ENCODE measurements around the gene BMPR1B.

BMPR1B gene

DNA sequence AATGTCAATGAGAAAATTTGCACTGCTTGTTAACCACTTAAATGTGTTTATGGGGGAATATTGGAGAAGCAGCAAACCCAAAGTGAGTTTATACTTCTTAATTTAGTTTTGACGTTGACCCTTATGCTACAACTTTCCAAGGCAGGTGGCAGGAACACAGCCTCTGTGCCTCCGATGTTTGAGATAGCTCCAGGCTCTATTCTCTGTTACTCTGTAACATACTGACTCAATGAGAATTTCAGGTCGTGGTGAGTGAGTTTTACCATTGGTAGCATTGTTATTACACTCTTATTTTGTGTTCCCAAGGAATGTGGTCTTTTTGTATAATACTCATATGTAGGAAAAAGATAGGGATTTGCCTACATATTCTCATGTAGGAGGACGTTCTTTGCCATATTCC lies 210.7 kb downstream of the BMPR1B start:
- no peak for DNase-seq

DNA sequence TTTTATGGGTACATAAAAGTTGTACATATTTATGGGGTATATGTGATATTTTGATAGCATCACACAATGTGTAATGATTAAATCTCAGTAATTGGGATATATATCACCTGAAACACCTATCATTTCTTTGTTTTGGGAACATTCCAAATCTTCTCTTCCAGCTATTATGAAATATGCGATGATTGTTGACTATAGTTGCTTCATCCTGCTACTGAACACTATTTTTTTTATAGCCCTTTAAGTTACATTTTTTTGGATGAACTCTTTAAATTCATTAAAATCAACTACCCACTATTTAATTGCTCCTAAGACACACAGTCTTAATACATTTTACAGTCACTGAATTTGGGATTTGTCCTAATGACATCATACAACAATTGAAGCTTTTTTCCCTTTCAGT lies 212.9 kb downstream of the BMPR1B start:
- DNase-seq = no peak

DNA sequence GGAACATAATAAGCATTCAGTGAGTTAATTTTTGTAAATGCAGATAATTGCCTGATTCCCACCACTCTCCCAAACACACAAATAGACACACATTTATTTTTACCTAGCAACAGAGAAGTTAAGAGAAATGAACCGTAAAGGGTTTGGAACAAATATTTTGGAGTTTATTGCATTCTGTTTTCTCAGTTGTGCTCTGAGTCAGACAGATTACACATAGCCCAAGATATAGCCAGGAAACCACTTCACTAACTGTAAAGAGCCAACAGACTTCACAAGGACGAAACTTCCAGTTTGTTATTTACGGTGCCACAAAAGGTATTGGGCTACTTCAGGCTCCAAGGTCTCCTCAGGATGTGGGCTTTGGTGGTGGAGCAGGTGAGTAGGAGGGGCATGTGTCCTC lies 217.0 kb downstream of the BMPR1B start:
- no peak for DNase-seq

DNA sequence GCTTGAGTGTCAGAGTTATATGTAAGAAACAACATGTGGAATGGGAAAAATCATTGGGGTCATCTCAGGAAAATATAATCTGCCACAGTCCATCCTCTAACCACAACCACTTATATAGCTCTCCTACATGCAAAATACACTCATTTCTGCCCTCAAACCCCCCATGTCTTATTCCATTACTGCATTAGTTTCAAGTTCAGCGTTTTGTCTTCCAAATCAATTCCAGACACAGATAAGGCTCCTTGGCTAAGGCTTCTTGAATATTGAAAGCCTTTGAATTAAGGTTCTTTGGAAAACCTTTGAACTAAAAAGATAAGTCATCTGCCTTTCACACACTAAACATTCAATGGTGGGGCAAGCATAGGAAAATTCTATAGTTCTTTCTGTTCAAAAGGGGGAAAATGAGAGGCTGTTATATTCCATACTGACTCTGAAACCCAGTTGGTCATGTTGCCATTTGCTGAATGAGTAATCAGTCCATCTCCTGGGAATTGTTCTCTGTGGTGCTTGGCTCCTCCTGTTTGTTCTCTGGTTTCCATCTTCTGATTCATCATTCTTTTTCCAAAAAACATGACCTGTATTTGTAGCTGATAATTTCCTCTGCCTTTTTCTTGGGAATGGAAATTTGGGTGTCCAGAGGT lies 218.7 kb downstream of the BMPR1B start:
- DNase-seq = no peak

DNA sequence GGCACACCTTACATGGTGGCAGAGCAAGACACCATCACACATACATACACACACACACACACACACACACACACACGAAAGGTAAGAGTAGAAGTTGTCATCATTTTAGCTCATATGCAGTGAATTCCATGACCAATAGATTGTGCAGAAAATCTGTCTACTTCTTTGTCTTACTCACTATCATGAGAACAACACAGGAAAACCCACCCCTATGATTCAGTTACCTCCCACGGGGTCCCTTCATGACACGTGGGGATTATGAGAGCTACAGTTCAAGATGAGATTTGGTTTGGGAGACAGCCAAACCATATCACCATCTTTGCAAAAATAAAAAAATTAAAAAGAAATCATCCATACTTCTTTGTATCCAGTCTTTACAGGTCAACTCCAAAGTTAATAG lies 221.1 kb downstream of the BMPR1B start:
- DNase-seq = no peak

DNA sequence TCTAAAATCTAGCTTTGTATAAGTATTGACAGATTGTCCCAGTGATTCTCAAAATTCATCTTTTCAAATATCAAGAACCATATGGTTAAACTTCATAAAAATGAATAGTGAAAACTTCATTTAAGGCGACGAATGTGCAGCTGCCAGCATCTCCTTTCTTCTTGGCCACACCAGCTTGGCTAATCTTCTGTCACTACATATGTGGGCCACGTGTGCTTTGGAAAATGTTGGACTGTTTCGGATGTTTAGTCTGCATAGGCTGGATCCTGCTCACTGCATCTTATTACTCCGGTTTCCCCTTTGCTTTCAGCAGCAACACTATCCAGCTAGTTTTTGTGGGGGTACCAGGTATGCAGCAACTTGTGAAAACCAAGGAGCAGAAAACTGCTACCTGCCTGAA lies 221.9 kb downstream of the BMPR1B start:
- DNase-seq = no peak

DNA sequence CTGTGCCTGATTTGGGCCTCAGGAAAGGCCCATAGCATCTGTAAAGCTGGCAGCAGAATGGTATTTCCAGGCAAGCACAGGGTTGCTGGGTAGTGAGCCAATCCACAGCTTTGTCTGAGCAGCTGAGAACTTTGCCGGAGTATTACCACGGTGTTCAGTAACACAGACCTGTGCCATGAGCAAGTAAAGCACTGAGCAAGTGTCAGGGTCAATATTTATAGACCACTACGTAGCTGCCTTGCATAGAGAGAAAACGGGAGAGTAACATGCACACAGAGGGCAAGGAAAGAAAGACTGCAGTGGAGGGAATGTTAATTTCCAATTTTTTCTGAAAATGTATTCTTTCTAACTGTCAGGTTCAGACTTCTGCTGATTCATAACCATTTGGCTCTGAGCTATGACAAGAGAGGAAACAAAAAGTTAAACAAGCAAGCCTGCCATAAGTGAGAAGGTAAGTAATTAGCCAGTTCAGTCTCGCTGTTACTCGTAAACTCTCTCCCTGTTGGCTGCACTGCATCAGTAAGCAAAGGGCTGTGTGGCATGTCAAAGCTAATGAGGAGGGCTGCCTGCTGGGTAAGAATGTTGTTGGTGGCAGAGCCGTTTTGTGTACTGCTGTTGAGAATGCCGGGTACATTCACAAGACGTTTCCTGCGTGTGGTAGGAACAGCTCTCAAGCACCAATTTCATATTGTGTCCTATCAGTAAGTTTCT lies 238.1 kb downstream of the BMPR1B start:
- DNase-seq = no peak

DNA sequence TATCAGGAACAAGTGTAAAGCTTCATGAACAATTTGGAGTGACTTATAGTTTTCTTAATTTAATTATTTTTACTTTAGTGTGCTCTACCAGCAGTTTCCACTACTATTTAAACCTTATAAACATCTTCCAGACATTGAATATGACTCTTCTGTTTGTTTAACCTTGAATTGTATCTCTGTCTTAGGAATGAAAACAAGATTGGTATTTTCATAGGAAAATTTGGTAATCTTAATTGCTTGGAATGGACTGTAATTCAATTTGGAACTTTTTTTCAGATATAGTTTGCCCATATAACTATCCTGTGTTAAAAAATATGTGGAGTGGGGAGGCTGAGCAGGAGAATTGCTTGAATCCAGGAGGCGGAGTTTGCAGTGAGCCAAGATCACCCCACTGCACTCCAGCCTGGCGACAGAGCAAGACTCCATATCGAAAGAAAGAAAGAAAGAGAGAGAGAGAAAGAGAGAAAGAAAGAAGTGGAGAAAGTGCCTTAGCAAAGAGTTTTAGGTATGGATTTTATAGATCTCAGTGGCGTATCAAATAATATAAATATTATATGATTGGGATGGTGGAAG lies 242.4 kb downstream of the BMPR1B start:
- DNase-seq = no peak

DNA sequence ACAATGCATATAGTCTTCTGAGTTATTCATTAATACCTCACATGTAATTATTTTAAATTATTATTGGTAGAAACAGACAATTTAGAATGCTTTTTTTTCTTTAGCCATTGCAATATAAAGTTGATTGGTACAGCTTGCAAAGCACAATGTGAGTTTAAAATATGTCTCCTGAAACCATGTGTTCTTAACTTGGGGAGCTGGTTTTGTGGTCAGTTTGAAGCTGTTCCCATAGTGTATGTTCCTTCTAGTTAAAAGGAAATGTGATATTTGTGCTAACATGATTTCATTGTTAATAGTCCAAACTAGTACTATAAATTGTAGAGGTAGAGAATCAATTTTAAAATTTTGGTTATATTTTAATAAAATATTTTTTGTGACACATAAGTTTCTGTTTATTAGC lies 247.2 kb downstream of the BMPR1B start:
- DNase-seq = no peak

DNA sequence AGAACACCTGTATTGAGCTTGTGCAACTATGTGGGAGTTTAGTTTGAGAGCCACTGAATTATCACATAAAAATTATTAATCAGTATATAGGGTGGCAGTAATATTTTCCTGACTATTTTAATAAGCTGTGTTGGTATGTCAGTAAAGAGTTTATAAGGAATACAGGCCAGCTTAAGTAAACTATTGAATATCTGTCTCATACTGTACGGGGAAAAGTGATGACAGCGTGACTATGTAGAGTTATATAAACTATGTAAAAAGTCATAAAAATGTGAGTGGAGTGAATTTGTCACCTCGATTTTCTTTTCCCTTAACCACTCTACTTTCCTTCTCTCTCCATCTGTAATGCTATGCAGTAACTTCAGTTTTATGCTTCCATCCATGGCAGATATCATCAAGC lies 250.2 kb downstream of the BMPR1B start:
- no peak for DNase-seq

DNA sequence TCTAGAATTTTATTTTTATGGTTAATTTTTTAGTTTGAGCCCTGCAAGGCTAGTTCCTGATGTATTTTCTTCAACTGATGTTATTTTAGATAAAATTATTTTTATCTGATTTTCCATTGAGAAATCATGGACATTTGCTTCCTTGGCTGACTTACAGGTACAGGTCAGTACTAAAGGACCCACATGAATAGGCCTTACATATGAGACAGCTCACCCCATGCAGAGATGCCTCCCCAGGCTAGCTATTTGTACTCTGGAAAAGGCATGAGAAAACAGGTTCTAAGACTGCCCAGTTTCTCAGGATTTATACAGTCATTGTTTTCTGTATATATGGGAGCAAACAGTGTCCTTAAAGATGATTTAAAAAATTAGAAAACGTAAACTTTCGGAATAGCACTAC lies 255.5 kb downstream of the BMPR1B start:
- no peak for DNase-seq

DNA sequence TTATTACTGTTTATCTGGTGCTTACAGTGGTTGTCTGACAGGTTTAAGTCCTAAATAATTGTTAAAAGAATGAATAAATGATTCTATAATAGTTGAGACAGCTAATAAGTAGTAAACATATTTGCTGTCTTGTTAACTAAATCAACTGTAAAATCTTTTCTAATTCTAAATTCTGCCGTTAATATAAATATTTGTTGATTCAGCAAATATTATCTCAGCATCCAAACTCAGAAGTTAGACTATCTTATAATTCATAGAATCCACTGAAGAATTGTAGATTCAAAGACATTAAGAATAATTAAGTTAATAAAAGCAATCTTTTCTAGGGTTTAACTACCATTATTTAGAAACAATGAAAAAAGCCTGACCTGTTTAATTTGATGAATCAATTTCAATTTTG lies 256.3 kb downstream of the BMPR1B start:
- no peak for DNase-seq

DNA sequence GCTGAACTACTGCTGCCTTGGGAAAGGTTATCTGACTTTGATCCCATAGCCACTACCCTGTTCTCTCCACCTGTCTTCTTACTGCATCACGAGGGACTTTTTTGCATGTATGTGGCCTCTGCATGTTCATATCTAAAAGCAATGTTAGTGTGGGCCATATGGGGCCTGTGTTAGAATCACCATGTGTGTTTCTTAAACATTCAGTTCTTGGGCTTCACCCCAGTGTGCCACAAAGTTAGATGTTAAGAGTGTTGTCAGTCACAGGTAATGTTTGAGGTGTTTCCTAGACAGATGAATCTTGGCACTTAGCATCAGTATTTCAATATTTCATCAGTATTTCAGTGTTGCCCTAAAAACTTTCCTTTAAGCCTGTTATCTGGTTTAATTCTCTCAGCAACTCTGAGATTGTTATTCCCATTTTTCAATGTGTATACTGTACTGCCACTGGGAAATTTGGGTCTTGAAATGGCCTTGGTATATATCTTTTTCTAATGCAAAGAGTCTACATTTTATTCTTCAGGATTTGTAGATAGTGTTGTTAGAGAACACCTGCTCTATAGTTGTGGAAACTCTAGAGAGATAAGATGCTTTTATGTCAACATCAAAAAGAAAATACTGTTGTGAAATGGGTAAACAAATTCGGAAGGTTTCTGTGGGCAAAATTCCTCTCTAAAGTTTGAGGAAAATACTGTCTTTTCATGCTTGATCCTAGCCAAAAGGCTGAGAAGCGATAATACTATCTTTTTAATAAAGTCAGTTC lies 259.7 kb downstream of the BMPR1B start:
- no peak for DNase-seq

DNA sequence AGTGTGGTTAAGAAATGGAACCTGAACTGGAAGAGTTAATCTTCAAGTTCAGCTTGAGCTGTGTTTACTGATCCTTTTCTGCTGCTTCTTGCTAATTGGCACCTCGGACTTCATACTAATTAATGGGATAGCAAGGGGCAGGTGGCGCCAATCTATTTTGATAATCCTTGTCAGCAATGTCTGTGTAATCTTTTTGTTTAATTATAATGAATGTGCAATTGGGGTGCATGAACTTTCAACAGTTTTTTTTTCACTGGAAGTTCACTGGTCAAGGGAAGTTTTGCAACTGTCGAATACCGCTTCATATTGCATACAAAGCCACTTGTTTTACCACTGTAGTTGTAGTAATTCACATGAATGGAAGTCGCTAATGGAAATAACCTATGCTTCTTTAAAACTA lies 261.0 kb downstream of the BMPR1B start:
- no peak for DNase-seq

DNA sequence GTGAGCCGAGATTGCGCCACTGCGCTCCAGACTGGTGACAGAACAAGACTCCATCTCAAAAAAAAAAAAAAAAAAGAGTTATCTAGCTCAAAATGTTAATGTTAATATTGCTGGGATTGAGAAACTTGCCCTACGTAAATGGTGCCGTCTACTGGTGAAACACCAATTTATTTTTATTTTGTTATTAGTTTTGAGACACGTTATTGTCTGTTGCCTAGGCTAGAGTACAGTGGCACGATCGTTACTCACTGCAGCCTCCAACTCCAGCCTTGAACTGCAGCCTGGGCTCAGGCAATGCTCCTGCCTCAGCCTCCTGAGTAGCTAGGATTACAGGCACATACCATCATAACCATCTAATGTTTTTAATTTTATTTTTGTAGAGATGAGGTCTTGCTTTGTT lies 262.8 kb downstream of the BMPR1B start:
- no peak for DNase-seq

DNA sequence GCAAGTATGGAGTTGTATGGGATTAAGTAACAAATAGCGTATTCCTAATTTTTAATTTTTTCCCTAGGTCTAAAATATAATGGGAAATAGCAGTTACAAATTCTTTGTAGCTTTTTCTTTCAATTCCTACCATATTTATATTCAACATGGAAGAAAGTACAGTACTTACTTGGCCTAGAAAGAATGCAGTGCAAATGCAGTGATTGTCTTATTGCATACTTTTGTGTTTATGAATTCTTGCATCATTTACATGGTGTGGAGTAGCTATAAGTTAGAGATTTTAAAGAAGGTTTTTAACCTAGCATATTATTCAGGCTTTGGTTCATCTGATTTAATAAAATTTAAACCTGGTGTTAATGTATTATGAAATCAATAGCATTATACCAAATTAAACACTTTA lies 263.3 kb downstream of the BMPR1B start:
- DNase-seq = no peak

DNA sequence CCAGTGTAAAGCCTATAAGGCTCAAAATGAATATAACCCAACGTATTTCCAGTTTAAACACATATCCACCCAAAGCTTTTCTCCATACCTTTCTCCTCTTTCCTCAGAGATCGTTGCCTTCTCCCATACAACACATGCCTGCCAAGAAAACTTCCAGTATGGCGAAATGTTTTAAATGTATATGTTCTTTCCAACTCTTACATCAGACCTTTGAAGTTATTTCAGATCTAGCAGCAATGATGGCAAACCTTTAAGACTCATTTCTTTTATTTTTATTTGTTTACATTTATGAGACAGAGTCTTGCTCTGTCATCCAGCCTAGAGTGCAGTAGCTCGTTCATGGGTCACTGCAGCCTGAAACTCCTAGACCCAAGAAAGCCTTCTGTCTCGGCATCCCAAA lies 265.4 kb downstream of the BMPR1B start:
- no peak for DNase-seq

DNA sequence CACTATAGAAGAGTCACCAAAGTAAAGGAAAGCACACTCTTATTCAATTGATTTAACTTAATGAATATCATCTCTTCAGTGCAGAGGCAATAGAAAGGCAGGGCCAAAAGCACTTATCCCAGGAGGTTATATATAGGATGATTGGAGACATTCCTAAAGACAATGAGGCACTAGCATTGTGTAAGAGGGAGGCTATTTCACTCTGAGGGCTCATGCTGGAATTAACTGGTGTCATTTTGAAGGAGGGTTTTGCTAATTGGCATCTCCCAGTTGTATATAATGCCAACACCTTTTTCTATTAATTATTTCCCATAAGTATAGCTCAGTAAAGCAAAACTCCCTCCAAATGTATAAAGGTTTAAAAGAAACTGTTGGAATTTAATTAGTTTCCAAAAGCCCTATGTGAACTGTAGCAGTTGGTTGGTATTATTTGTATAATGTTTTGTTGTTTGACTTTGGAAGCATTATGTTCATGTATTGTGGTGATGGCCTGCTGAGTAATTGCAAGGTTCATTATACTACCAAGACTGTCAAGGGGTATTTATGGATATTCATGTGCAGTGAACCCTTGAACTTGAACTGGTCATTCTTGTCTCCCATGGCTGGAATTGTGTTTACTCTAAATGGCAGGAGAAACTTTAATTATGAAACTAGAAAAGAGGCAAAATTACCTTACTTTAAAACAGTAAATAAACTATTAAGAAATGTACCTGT lies 270.3 kb downstream of the BMPR1B start:
- DNase-seq = no peak

DNA sequence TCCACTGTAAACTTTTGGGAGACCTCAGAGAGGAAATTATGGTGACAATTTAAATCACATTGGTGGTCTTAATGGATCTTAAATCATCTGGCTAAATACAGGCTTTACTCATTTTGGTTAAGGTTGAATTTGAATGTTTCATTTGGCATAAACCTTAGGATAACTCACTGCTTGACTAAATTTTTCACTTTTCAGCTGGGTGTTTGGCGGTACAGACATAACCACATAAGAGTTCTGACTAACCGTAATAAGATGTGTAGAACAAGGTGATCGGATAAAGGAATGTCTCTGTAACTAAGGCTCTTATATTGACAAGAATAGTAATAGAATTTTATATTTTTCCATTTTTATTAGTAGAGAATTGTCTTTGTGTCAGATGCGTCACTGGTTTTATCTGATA lies 281.0 kb downstream of the BMPR1B start:
- DNase-seq = no peak

DNA sequence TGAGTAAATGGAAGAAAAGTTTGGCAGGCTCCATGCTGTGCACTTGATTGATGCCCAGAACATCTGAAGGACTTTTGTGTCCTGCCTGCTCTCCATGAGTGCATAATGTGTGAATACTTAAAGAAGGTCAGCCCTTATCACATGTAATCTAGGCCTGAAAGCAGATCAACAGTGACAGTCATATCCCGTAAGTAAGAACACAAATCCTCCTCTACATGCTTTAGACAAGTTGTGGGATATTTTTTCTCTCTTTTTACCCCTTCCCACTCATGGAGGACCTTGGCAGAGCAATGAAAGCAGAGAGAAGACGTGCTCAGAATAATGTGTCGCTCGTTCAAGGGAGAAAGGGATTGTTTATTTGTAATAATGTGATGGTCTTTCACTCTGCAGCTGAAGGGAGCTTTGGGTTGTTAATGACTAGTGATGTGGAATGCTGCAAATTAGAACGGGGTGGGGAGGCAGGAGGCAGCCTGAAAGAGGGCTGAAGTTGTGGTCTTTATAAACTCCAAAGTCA lies 286.6 kb downstream of the BMPR1B start:
- DNase-seq = no peak

DNA sequence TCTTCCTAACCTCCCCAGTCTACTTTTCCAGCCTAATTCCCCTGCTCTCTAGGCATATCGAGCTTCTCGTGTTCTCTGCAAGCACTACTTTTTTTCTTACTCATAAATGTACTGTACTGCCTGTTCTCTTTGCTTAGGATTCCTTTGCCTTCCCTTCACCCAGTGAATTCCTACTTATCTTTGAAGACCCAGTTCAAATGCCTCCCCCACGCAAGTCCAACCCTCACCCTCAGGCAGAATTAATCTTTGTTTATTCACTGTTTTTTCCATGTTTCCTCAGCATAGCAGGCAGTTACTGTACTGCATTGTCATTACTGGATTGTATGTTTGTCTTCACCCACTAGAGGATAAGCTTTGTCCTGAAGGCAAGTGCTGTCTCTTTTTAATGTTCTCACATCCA lies 287.7 kb downstream of the BMPR1B start:
- DNase-seq = no peak

DNA sequence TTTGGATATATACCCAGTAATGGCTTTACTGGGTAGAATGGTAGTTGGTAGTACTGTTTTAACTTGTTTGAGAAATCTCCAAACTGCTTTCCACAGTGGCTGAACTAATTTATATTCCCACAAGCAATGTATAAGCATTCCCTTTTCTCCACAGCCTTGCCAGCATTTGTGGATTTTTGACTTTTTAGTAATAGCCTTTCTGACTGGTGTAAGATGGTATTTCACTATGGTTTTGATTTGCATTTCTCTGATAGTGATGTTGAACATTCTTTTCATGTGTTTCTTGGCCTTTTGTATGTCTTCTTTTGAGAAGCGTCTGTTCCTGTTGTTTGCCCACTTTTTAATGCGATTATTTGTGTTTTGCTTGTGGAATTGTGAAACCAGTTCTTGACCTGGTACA lies 290.5 kb downstream of the BMPR1B start:
- DNase-seq = no peak

Data from NCI-H2081 treated with DMSO at 0.1 percent for 48 hours (cell line).